Heart left ventricle (tissue), 16 donors: ENCODE results near the gene SDS. TPM values are rescaled to one million over a fixed set of nuclear protein-coding genes. Genes with fewer than 3 reads are reported as not detected.

Experiments used
- ATAC-seq, 4 donors: fragments of 200-7000 bp; cut with Tn5 transposase; one replicate each; pipeline ENCODE4 v1.9.1; 2020 to 2022; ENCODE audit warnings: moderate library complexity in 4 of 4, mild to moderate bottlenecking in 3 of 4, moderate number of reproducible peaks in 1 of 4
- DNase-seq, 5 donors: peaks; one replicate each; pipeline ENCODE4 v3.0.0-alpha.2; 2020
- H3K27ac ChIP-seq, 12 donors: fragments of 200-600 bp; sonication (generic) in 4 of 12; one replicate each; pipeline versions ENCODE4 v1.5.0 to v1.8.0; 2016 to 2022; ENCODE audit warnings: mild to moderate bottlenecking in 2 of 12
- H3K27me3 ChIP-seq, 9 donors: fragments of 200-600 bp; sonication (generic) in 2 of 9; one replicate each; pipeline versions ENCODE4 v1.5.1 to v1.8.0; 2016 to 2022; ENCODE audit warnings: mild to moderate bottlenecking in 3 of 9
- H3K36me3 ChIP-seq, 9 donors: fragments of 200-600 bp; sonication (generic) in 2 of 9; one replicate each; pipeline versions ENCODE4 v1.5.0 to v1.8.0; 2018 to 2022; ENCODE audit warnings: mild to moderate bottlenecking in 2 of 9
- H3K4me1 ChIP-seq, 12 donors: fragments of 200-600 bp; sonication (generic) in 4 of 12; one replicate each; pipeline versions ENCODE4 v1.5.0 to v1.8.0; 2016 to 2022; ENCODE audit warnings: mild to moderate bottlenecking in 3 of 12
- H3K4me3 ChIP-seq, 12 donors: fragments of 200-600 bp; sonication (generic) in 4 of 12; one replicate each; pipeline versions ENCODE4 v1.5.0 to v1.8.0; 2017 to 2022; ENCODE audit warnings: mild to moderate bottlenecking in 9 of 12, moderate library complexity in 4 of 12
- H3K9me3 ChIP-seq, 12 donors: fragments of 200-600 bp; sonication (generic) in 4 of 12; one replicate each; pipeline versions ENCODE4 v1.5.0 to v1.8.0; 2016 to 2022; ENCODE audit warnings: mild to moderate bottlenecking in 1 of 12
- CTCF ChIP-seq, 12 donors: fragments of 200-600 bp; sonication (generic) in 4 of 12; IDR thresholded peaks; one replicate each; pipeline versions ENCODE4 v1.5.0 to v1.8.0; 2018 to 2022; ENCODE audit warnings: antibody characterized with exemption in 12 of 12, mild to moderate bottlenecking in 5 of 12
- POLR2A ChIP-seq, 2 donors: fragments of 450-650 bp; IDR thresholded peaks; one replicate each; pipeline ENCODE4 v1.6.1; 2017; ENCODE audit warnings: antibody characterized with exemption in 2 of 2, mild to moderate bottlenecking in 2 of 2, moderate library complexity in 2 of 2
- WGBS, 4 donors: extraction: QIAGEN DNeasy Blood & Tissue Kit in 2 of 4; methylation state at CpG; one replicate each; pipeline versions ENCODE4 v1.1.5 to v1.1.7; 2013 to 2018; 5-methylcytosine and 5-hydroxymethylcytosine counted together
- intact Hi-C, 10 donors: fragments of 100-400 bp; cut with DNase I; formaldehyde crosslinking; loops; one replicate each; pipeline versions ENCODE4 v1.11.1 to v1.14.2; 2022
- polyA plus RNA-seq, 2 donors: library from polyadenylated mRNA; stranded (reverse); fragments of 200-250 nt; gene quantifications; one replicate each; pipeline ENCODE4 v1.2.3, GENCODE V29; 2013
- total RNA-seq, 9 donors: library from RNA; depleted of rRNA in 2 of 9; stranded (reverse); fragments of >200 nt in 2 of 9; fragmentation: NEBNext Ultra II Directional in 3 of 9; extraction: Animal tissue kit (Norgen Biotek cat#: 25700) in 3 of 9; gene quantifications; one replicate each; pipeline versions ENCODE4 v1.1.0 to v1.2.4, GENCODE V29; 2016 to 2023
- donor health status: ischemic (EF 13 %, LVEDD 7.1; RV severe dilation, severe dysfunction).
- donor health status: healthy with polysubstance abuse.
- donor health status: DM: no; HTN: yes; CAD: no.
- donor health status: DM: no; HTN: no; CAD: no.
- donor health status: ischemic (EF 25% LVEDD 6.9; RV normal size, moderate dysfunction).
- donor health status: ischemic (EF 25% LVEDD 5.7; RV mildly dilated, moderate dysfunction).
- donor health status: healthy.
- donor health status: DM: yes; HTN: yes; CAD: no.
- donor health status: ischemic (EF 35%, LVEDD 5.7; RV mildly dilated, moderate dysfunction).
- donor health status: nonischemic (EF 11% LVEDD 7.7; RV severe dilation, severe dysfunction).
- donor health status: DM: yes; HTN: yes; CAD: no.
- donor health status: PGD.
- donor health status: ischemic (EF 29% LVEDD 5.4; RV normal size, mild dysfunction).
- donor health status: nonischemic (EF 23%, LVEDD 6.1; RV moderate dilation, normal function).

The SDS gene
- total and polyA plus RNA-seq, 11 donors = 0.28 to 10.5 (median 0.44) TPM; not detected in 6

- no peak for ATAC-seq
- H3K4me3 ChIP-seq = no peak overlapping the region
- H3K27me3 ChIP-seq = peaks cover 0 to 8% (median 0%) of the 10 kb centered on the region in 9 donors
- TF ChIP-seq CTCF (IDR thresholded peaks at IDR 0.05) (no peak), POLR2A (IDR thresholded peaks at IDR 0.05) (no peak)
- H3K27ac ChIP-seq = no peak overlapping the region
- H3K4me1 ChIP-seq = no peaks in the 10 kb centered on the region
- H3K36me3 ChIP-seq = no peaks in the 10 kb centered on the region
- intact Hi-C loops = loop anchor here in 1 of 10 donors (10.0 kb wide), 1 partner anchor 479 kb away; no protein-coding TSS in a partner anchor
- DNase-seq = no peak
- 82 to 88% (median 85%) methylated on average over 5 of the region's 5 CpGs for WGBS, 4 donors
- no peaks in the 10 kb centered on the region for H3K9me3 ChIP-seq
Observed at GRCh38 chr12:113435367-113435766, 31.7 kb upstream of the SDS start.

- Histone ChIP-seq H3K4me1 (no peaks in the 10 kb centered on the region), H3K4me3 (no peak overlapping the region), H3K27ac (no peak overlapping the region), H3K36me3 (no peaks in the 10 kb centered on the region), H3K9me3 (no peaks in the 10 kb centered on the region), H3K27me3 (no peaks in the 10 kb centered on the region)
- ATAC-seq (no peak), DNase-seq (no peak)
- intact Hi-C loops = loop anchor here in 1 of 10 donors (10.0 kb wide), 1 partner anchor 482 kb away; no protein-coding TSS in a partner anchor
- no peak for TF ChIP-seq CTCF (IDR thresholded peaks at IDR 0.05)
- TF ChIP-seq POLR2A (IDR thresholded peaks at IDR 0.05) = no peak
Observed at GRCh38 chr12:113432986-113433385, 29.3 kb upstream of the SDS start.

- intact Hi-C loops = loop anchor here in 8 of 10 donors (5.0 to 10.0 kb wide), 5 partner anchors 114 to 234 kb away; no protein-coding TSS in a partner anchor
- H3K36me3 ChIP-seq = no peaks in the 10 kb centered on the region
- no peak for ATAC-seq
- no peak overlapping the region for H3K4me3 ChIP-seq
- no peaks in the 10 kb centered on the region for H3K4me1 ChIP-seq
- H3K27me3 ChIP-seq = no peaks in the 10 kb centered on the region
- no peaks in the 10 kb centered on the region for H3K9me3 ChIP-seq
- TF ChIP-seq POLR2A (IDR thresholded peaks at IDR 0.05) = no peak
- no peak for TF ChIP-seq CTCF (IDR thresholded peaks at IDR 0.05)
- 80 to 100% (median 83%) methylated on average over 1 of the region's 1 CpG for WGBS, 4 donors
- no peak overlapping the region for H3K27ac ChIP-seq
- DNase-seq = no peak
Observed at GRCh38 chr12:113428482-113428881, 24.8 kb upstream of the SDS start.

DNA sequence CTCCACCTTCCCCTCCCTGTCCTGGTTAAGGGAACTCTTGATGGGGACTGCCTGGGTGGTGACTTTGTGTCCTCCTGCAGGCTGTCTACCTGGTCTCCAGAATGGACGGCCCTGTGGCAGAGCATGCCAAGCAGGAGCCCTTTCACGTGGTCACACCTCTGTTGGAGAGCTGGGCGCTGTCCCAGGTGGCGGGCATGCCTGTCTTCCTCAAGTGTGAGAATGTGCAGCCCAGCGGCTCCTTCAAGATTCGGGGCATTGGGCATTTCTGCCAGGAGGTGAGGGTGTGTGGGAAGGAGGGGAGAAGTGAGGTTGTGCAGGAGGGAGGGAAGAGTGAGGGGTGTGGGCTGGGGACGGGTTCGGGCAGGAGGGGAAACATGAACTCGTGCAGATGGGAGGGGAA, 24.2 kb upstream of the SDS start:
- ATAC-seq = no peak
- H3K4me3 ChIP-seq = no peak overlapping the region
- no peak for DNase-seq
- H3K36me3 ChIP-seq = no peaks in the 10 kb centered on the region
- TF ChIP-seq POLR2A (IDR thresholded peaks at IDR 0.05) (no peak), CTCF (IDR thresholded peaks at IDR 0.05) (no peak)
- no peak overlapping the region for H3K27ac ChIP-seq
- peaks cover 0 to 6% (median under 1%) of the 10 kb centered on the region in 12 donors for H3K4me1 ChIP-seq
- no peaks in the 10 kb centered on the region for H3K9me3 ChIP-seq
- WGBS, 4 donors = 64 to 69% (median 66%) methylated on average over 9 of the region's 9 CpGs
- intact Hi-C loops = loop anchor here in 8 of 10 donors (5.0 to 10.0 kb wide), 5 partner anchors 113 to 233 kb away; no protein-coding TSS in a partner anchor
- no peaks in the 10 kb centered on the region for H3K27me3 ChIP-seq
